SIG-M5 (cell line): Measurements from ENCODE around the gene DENND1C.
"Not testable (repeated sequence)": the region's sequence is repeated elsewhere in the genome, so short reads cannot be mapped to it uniquely, and the experiment has no call there.

Experiments used
- DNase-seq: peaks from one replicate; lab custom pipeline; 2025; lab: John Stamatoyannopoulos, UW

The DENND1C gene

GRCh38 chr19:6453951-6454565 is 27.5 kb downstream of the DENND1C start:
- DNase-seq: no peak

- no peak for DNase-seq
Observed at GRCh38 chr19:6452899-6453298, 28.7 kb downstream of the DENND1C start.

- DNase-seq: no peak
Observed at GRCh38 chr19:6452223-6452614, 29.4 kb downstream of the DENND1C start.

GRCh38 chr19:6451583-6452222 is 29.9 kb downstream of the DENND1C start:
- no peak for DNase-seq

- no peak for DNase-seq
Observed at GRCh38 chr19:6450166-6450565, 31.4 kb downstream of the DENND1C start.

GRCh38 chr19:6448045-6448444 is 33.5 kb downstream of the DENND1C start:
- DNase-seq: no peak

- DNase-seq: no peak
Observed at GRCh38 chr19:6446452-6446851, 35.1 kb downstream of the DENND1C start.

- DNase-seq: no peak
Observed at GRCh38 chr19:6443986-6444385, 37.6 kb downstream of the DENND1C start.

GRCh38 chr19:6442087-6442688 is 39.4 kb downstream of the DENND1C start:
- no peak for DNase-seq

GRCh38 chr19:6440905-6441304 is 40.7 kb downstream of the DENND1C start:
- DNase-seq: no peak

- no peak for DNase-seq
Observed at GRCh38 chr19:6439743-6440142, 41.8 kb downstream of the DENND1C start.

- no peak for DNase-seq
Observed at GRCh38 chr19:6433663-6434062, 47.9 kb downstream of the DENND1C start, which contains the start of gene SLC25A41. Gene SLC25A41 (minus strand): TSS chr19:6433763. CDS start chr19:6433693, 70 bp downstream.

- DNase-seq: no peak
Observed at GRCh38 chr19:6433165-6433564, 48.4 kb downstream of the DENND1C start.

- no peak for DNase-seq
Observed at GRCh38 chr19:6431891-6432290, 49.7 kb downstream of the DENND1C start.

- DNase-seq: no peak
Observed at GRCh38 chr19:6429419-6430221, 52.0 kb downstream of the DENND1C start.

- not testable (repeated sequence) for DNase-seq
Observed at GRCh38 chr19:6428692-6429418, 52.7 kb downstream of the DENND1C start.

- no peak for DNase-seq
Observed at GRCh38 chr19:6427131-6427530, 54.5 kb downstream of the DENND1C start.

- no peak for DNase-seq
Observed at GRCh38 chr19:6425732-6426620, 55.6 kb downstream of the DENND1C start.

GRCh38 chr19:6424939-6425731 is 56.5 kb downstream of the DENND1C start:
- peak; percentile 99 for DNase-seq
